Measurements from ENCODE around the gene BICRAL. TPM values are rescaled to one million over a fixed set of nuclear protein-coding genes. Genes with fewer than 3 reads are reported as not detected.

Gene BICRAL
- total and polyA plus RNA-seq, 2 donors (not counting 3 experiments of a cell fraction or from before 2014, with no cell fraction given) = 5.6 to 6.8 TPM

GRCh38 chr6:42745083-42745639, 36.7 kb upstream of the BICRAL start:
- Histone ChIP-seq H3K27ac (ENCODE audit: insufficient read depth, low read depth, low read length) (peak overlapping the region; percentile 64), H3K9me1 (replicated peaks; ENCODE audit: control insufficient read depth, extremely low read depth, insufficient read depth, low read length) (no peaks in the 10 kb centered on the region), H3K9me3 (replicated peaks; ENCODE audit: control insufficient read depth, insufficient read depth, low read length) (no peaks in the 10 kb centered on the region), H4K20me1 (replicated peaks; ENCODE audit: control insufficient read depth, extremely low read depth, insufficient read depth, low read length) (no peaks in the 10 kb centered on the region), H3K79me2 (ENCODE audit: control insufficient read depth, insufficient read depth, low read length) (peaks cover 19% of the 10 kb centered on the region), H3K4me2 (ENCODE audit: insufficient read depth, low read length) (peak overlapping the region; percentile 63), H3K27me3 (ENCODE audit: control insufficient read depth in 2 of 2, insufficient read depth in 2 of 2, low read length in 2 of 2) (no peaks in the 10 kb centered on the region), H3K4me3 (replicated peaks in 1 of 3; ENCODE audit: insufficient read depth in 1 of 3, low read depth in 1 of 3, low read length in 3 of 3) (peak overlapping the region; percentile 65 to 90 (median 76)), H2AFZ (ENCODE audit: low read depth, low read length) (no peak overlapping the region), H3K9ac (replicated peaks; ENCODE audit: extremely low read depth, insufficient read depth, low read length) (peak overlapping the region; percentile 92), H3K36me3 (ENCODE audit: control insufficient read depth in 2 of 2, extremely low read depth in 1 of 2, insufficient read depth in 2 of 2, low read length in 2 of 2) (no peaks in the 10 kb centered on the region), H3K4me1 (ENCODE audit: control insufficient read depth, extremely low read depth, insufficient read depth, low read length) (peaks cover 25% of the 10 kb centered on the region)
- intact Hi-C loops (cut with micrococcal nuclease) (loop anchor here (5.0 kb wide), 1 partner anchor 147 kb away; a partner anchor contains a TSS), dilution Hi-C loops (cut with MboI; ENCODE audit: extremely low pct_ligation_motif_present, low sequenced_read_pairs) (no loop called here)
- FAIRE-seq (no peak), DNase-seq (ENCODE audit: low read depth, low spot score) (peak; percentile 39)
- BruUV-seq (replicated peaks) = no TSS peak
- TF ChIP-seq POLR2A (IDR thresholded peaks at IDR 0.05; ENCODE audit: low read depth, low read length) = no peak
- no peak for TF ChIP-seq POLR2AphosphoS5 (IDR thresholded peaks at IDR 0.05; ENCODE audit: insufficient read depth, low read depth, low read length)
- no peak for TF ChIP-seq JUN (IDR thresholded peaks at IDR 0.05; ENCODE audit: borderline replicate concordance, insufficient read depth, insufficient read length, low read depth)
- no peak for TF ChIP-seq GATA2 (IDR thresholded peaks at IDR 0.05; ENCODE audit: insufficient read depth, insufficient read length, low read depth, low read length)
- TF ChIP-seq EZH2 (IDR thresholded peaks at IDR 0.05; ENCODE audit: borderline replicate concordance, low read depth, low read length, severe bottlenecking) = no peak
- TF ChIP-seq CTCF (IDR thresholded peaks at IDR 0.05; ENCODE audit: extremely low read depth in 1 of 2, insufficient read depth in 1 of 2, low read depth in 1 of 2, low read length in 2 of 2) = no peak
- TF ChIP-seq FOS (IDR thresholded peaks at IDR 0.05; ENCODE audit: borderline replicate concordance, insufficient read depth, low read length) = no peak
- no peak for TF ChIP-seq MAX (IDR thresholded peaks at IDR 0.05; ENCODE audit: insufficient read depth, insufficient read length)
- no peak for TF ChIP-seq MYC (IDR thresholded peaks at IDR 0.05; ENCODE audit: low read depth, low read length)
- CTCF ChIA-PET = interaction anchor here (1.0 to 4.0 kb wide), 8 partner anchors 14 to 131 kb away, joined by 3 to 27 read pairs (median 4); partner anchors contain the start of gene BICRAL
- POLR2A ChIA-PET = interaction anchor here (0.7 to 2.8 kb wide), 8 partner anchors 11 to 181 kb away, joined by 3 to 39 read pairs (median 7); partner anchors contain the start of genes BICRAL and RPL7L1

Data from endothelial cell of umbilical vein (primary cell).